Measurements from ENCODE around the gene SHLD3. TPM values are rescaled to one million over a fixed set of nuclear protein-coding genes. Genes with fewer than 3 reads are reported as not detected.
A peak's percentile ranks its signal among the peaks of the same experiment; 100 is the strongest.
"Not testable (repeated sequence)": the region's sequence is repeated elsewhere in the genome, so short reads cannot be mapped to it uniquely, and the experiment has no call there.

SHLD3 gene
- total RNA-seq, 1 donor from 2014 or later: 3.4 TPM

GRCh38 chr5:65620021-65620420 lies 4.8 kb upstream of the SHLD3 start:
- H3K27me3 ChIP-seq: no peaks in the 10 kb centered on the region
- H3K4me1 ChIP-seq: peaks cover 15% of the 10 kb centered on the region
- H3K27ac ChIP-seq: no peak overlapping the region
- no peaks in the 10 kb centered on the region for H3K9me3 ChIP-seq
- intact Hi-C loops (cut with DNase I): no loop called here
- no peak for TF ChIP-seq CTCF (IDR thresholded peaks at IDR 0.05)
- DNase-seq (no peak), ATAC-seq (no peak)
- H3K4me3 ChIP-seq: no peak overlapping the region
- H3K36me3 ChIP-seq: peaks cover 16% of the 10 kb centered on the region

GRCh38 chr5:65621961-65622360 lies 2.9 kb upstream of the SHLD3 start:
- H3K4me3 ChIP-seq; H3K9me3 ChIP-seq; H3K27ac ChIP-seq; H3K36me3 ChIP-seq; ATAC-seq; H3K27me3 ChIP-seq; DNase-seq; intact Hi-C loops (cut with DNase I): not testable (repeated sequence)
- H3K4me1 ChIP-seq: peaks cover 22% of the 10 kb centered on the region

- H3K27ac ChIP-seq: peak overlapping the region; percentile 83
- no peaks in the 10 kb centered on the region for H3K36me3 ChIP-seq
- DNase-seq: no peak
- intact Hi-C loops (cut with DNase I): no loop called here
- TF ChIP-seq CTCF (IDR thresholded peaks at IDR 0.05): no peak
- H3K27me3 ChIP-seq: no peaks in the 10 kb centered on the region
- peak overlapping the region; percentile 96 for H3K4me3 ChIP-seq
- no peak for ATAC-seq
- no peaks in the 10 kb centered on the region for H3K9me3 ChIP-seq
- H3K4me1 ChIP-seq: peaks cover 22% of the 10 kb centered on the region
Measured at GRCh38 chr5:65623482-65623881, 1.3 kb upstream of the SHLD3 start.

GRCh38 chr5:65624025-65624570 lies 729 bp upstream of the SHLD3 start, which contains the start of gene TRIM23:
TRIM23 (minus strand) TSS chr5:65624333; CDS start chr5:65624274, 59 bp downstream.
- no peaks in the 10 kb centered on the region for H3K27me3 ChIP-seq
- peaks cover under 1% of the 10 kb centered on the region for H3K36me3 ChIP-seq
- no peak for TF ChIP-seq CTCF (IDR thresholded peaks at IDR 0.05)
- peaks cover 22% of the 10 kb centered on the region for H3K4me1 ChIP-seq
- no peaks in the 10 kb centered on the region for H3K9me3 ChIP-seq
- H3K27ac ChIP-seq: peak within 1 kb of the TSS; percentile 83
- ATAC-seq: peak; percentile 99
- peak; percentile 95 for DNase-seq
- intact Hi-C loops (cut with DNase I): no loop called here
- H3K4me3 ChIP-seq: peak within 1 kb of the TSS; percentile 96

DNA sequence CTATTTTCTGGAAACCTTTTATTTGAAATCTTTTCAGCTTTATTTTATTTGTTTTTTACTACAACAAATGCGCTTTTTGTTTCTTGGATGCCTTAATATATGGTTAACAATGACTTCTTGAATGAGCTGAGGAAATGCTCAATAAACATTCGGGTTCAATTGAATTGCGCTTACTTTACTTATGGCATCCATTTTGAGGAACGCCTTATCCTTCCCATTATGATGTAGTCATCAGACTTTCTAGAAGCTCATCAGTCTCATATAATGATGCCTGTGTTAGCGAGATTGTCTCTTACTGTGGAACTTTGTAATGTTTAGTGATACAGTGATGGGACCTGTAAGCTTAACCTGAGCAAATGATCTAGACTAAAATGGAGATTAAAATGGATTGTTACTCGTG lies 916 bp downstream of the SHLD3 start:
- peaks cover 22% of the 10 kb centered on the region for H3K4me1 ChIP-seq
- intact Hi-C loops (cut with DNase I): no loop called here
- no peak for DNase-seq
- no peaks in the 10 kb centered on the region for H3K9me3 ChIP-seq
- no peak for TF ChIP-seq CTCF (IDR thresholded peaks at IDR 0.05)
- no peak for ATAC-seq
- H3K27ac ChIP-seq: peak overlapping the region; percentile 83
- peaks cover 10% of the 10 kb centered on the region for H3K36me3 ChIP-seq
- no peaks in the 10 kb centered on the region for H3K27me3 ChIP-seq
- peak overlapping the region; percentile 96 for H3K4me3 ChIP-seq

DNA sequence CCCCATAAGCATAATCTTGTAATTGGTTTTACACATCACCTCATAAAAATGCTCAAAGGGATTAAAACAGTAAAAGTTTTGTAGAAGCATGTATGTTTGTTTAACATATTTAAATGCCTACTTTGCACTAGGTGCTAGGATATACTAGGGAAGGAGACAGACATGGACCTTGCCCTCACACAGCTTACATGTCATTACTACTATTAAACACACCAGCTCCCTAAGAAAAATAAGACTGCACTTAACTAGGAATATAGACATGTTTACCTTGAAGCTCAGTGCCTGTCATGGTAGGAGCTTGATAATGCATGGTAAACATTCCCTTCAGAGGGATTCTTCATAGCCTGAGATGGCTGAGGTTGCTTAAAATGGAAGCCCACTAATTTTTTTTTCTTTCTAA lies 6.2 kb downstream of the SHLD3 start:
- H3K9me3 ChIP-seq: no peaks in the 10 kb centered on the region
- ATAC-seq (no peak), DNase-seq (no peak)
- no peak overlapping the region for H3K4me3 ChIP-seq
- H3K27ac ChIP-seq: no peak overlapping the region
- peaks cover 19% of the 10 kb centered on the region for H3K36me3 ChIP-seq
- H3K4me1 ChIP-seq: peaks cover 4% of the 10 kb centered on the region
- H3K27me3 ChIP-seq: no peaks in the 10 kb centered on the region
- TF ChIP-seq CTCF (IDR thresholded peaks at IDR 0.05): no peak
- intact Hi-C loops (cut with DNase I): no loop called here

All from upper lobe of right lung (tissue), 1 donor.